SK-N-MC (cell line): ENCODE data around the gene GLO1.

Experiments
- EZH2 ChIP-seq: fragments of 200-600 bp; sonication (generic); IDR thresholded peaks from one replicate; pipeline ENCODE4 v1.6.1; 2017; ENCODE audit warnings: antibody characterized with exemption
- FOXP2 ChIP-seq: optimal IDR thresholded peaks from 2 replicates; pipeline ENCODE3; 2011; ENCODE audit warnings: mild to moderate bottlenecking, moderate library complexity; ENCODE audit not compliant: insufficient read depth; ENCODE audit errors: extremely low read length, control extremely low read depth
- POLR2AphosphoS5 ChIP-seq: IDR thresholded peaks from 2 replicates; pipeline ENCODE4 v1.6.1; 2012; ENCODE audit warnings: mild to moderate bottlenecking, low read depth, low read length, borderline replicate concordance

DNA sequence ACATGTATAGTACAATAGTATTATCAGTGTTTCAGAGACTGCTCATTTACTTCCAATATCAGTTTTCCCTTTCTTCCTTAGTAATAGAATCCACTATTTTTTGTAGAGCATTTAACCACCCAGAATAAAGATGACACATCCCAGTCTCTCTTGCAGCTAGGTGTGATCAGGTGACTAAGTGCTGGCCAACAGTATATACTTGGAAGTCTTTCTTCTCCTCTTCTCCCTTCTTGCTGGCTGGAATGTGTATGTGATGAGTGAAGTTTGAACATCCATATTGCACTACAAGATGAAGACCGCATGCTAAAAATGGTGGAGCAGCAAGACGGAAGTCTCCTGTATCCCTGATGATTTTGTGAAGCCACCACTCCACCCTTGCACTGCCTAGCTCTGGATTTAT, 48.7 kb downstream of the GLO1 start:
- TF ChIP-seq EZH2 (no peak), FOXP2 (no peak), POLR2AphosphoS5 (no peak)
